Mucosa of rectum (tissue), 2 donors: ENCODE results near the gene CIROP.
"Not testable (repeated sequence)": the region's sequence is repeated elsewhere in the genome, so short reads cannot be mapped to it uniquely, and the experiment has no call there.

ENCODE experiments used
- H3K27ac ChIP-seq, 2 donors: one replicate each; pipeline ENCODE4 v1.7.0; 2013; ENCODE audit warnings: inconsistent platforms in 2 of 2, low read depth in 2 of 2, low read length in 2 of 2
- H3K27me3 ChIP-seq, 2 donors: one replicate each; pipeline ENCODE4 v1.7.0; 2013; ENCODE audit warnings: low read length in 2 of 2; ENCODE audit not compliant: control insufficient read depth in 2 of 2, insufficient read depth in 2 of 2
- H3K36me3 ChIP-seq, 2 donors: one replicate each; pipeline ENCODE4 v1.7.0; 2013; ENCODE audit warnings: low read length in 2 of 2; ENCODE audit not compliant: control insufficient read depth in 2 of 2, insufficient read depth in 2 of 2
- H3K4me1 ChIP-seq, 2 donors: one replicate each; pipeline ENCODE4 v1.7.0; 2013; ENCODE audit warnings: low read length in 2 of 2, mild to moderate bottlenecking in 1 of 2; ENCODE audit not compliant: control insufficient read depth in 2 of 2, insufficient read depth in 2 of 2
- H3K4me3 ChIP-seq, 2 donors: one replicate each; pipeline ENCODE4 v1.7.0; 2013; ENCODE audit warnings: low read length in 2 of 2
- H3K9ac ChIP-seq, 2 donors: one replicate each; pipeline ENCODE4 v1.7.0; 2013; ENCODE audit warnings: low read length in 2 of 2, low read depth in 1 of 2, mild to moderate bottlenecking in 1 of 2
- H3K9me3 ChIP-seq, 2 donors: one replicate each; pipeline ENCODE4 v1.7.0; 2013; ENCODE audit warnings: low read length in 2 of 2; ENCODE audit not compliant: control insufficient read depth in 2 of 2
- donor health status: healthy.
- donor health status: Normal muscosa, but diverticular disease.

Gene CIROP

DNA sequence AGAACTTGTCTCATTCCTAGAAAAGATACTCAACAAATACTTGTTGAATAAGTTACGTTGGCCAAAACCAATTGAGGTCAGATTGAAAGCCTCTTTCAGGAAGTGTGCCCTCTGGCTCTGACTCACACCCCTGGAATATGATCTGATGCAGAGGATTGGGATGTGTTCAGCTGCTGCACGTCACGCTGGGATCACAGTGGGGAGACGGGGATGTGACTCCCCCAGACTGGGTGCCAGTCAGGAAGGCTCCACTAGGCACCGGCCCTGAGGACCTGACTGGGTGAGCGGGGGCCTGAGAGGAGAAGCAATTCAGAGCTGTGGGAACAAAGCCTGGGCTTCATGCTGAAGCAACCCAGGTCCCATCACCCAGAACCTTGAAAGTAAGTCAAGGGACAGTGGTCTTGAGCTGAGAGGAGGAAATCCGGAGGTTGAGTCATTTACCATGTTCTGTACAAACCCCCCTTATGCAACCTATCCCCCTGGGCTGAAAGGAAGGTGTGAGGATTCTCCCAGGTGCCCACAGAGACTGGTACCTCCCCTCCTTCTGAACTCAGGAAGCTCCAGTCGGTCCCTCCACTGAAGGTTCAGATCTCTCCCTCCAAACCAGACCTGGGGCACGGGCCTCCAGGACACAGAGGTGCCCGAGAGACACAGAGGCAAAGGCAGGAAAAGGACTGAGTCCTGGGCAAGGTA lies 10.4 kb upstream of the CIROP start:
- peaks cover 5 to 11% of the 10 kb centered on the region in 2 donors for H3K27me3 ChIP-seq
- no peak overlapping the region for H3K4me3 ChIP-seq
- no peaks in the 10 kb centered on the region for H3K36me3 ChIP-seq
- no peak overlapping the region for H3K9ac ChIP-seq
- no peaks in the 10 kb centered on the region for H3K9me3 ChIP-seq
- no peak overlapping the region for H3K27ac ChIP-seq
- peaks cover 0 to 6% of the 10 kb centered on the region in 2 donors for H3K4me1 ChIP-seq

- H3K27me3 ChIP-seq = peaks cover 5 to 12% of the 10 kb centered on the region in 2 donors
- H3K4me3 ChIP-seq = no peak overlapping the region
- H3K27ac ChIP-seq = no peak overlapping the region
- H3K36me3 ChIP-seq = no peaks in the 10 kb centered on the region
- H3K9me3 ChIP-seq = no peaks in the 10 kb centered on the region
- peaks cover 0 to 3% of the 10 kb centered on the region in 2 donors for H3K4me1 ChIP-seq
- H3K9ac ChIP-seq = no peak overlapping the region
Measured at GRCh38 chr14:23114669-23115038, 9.9 kb upstream of the CIROP start.

- Histone ChIP-seq H3K4me3 (no peak overlapping the region), H3K9me3 (no peaks in the 10 kb centered on the region), H3K9ac (no peak overlapping the region), H3K27ac (peak overlapping the region in 1 of 2 donors; percentile 4), H3K4me1 (no peaks in the 10 kb centered on the region), H3K36me3 (no peaks in the 10 kb centered on the region), H3K27me3 (peaks cover 5 to 12% of the 10 kb centered on the region in 2 donors)
Measured at GRCh38 chr14:23114120-23114458, 9.3 kb upstream of the CIROP start.

DNA sequence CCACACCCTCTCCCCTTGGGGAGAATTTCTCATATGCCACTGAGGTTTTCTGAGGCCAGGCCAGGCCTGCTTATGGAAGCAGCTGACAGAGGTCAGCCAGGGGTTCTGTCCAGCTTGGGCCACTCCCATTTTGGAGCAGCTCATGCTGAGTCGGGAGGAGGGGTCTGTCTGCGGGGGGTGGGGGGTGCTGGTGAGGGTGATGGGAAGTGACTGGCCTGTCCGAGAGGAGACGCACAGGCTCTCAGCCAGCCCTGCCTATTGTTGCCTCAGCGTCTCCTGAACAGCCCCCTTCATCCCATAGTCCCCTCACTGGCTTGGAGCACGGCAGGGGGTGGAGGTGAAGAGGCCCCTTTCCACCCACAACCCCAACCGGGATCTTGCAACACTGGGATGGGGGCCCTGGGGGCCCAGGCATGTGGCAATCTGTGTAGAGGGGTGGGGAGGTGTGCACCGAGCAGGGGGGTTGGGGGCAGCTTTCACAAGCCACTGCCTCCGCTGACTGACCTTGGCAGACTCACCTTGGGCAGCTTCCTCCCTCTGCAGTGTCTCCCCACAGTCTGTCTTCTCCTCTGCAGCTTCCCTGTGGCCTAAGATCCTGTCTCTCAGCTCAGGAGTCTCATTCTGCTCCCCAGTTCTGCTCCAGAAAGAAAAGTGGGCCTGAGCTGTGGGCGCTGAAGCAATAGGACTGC lies 8.8 kb upstream of the CIROP start:
- no peak overlapping the region for H3K4me3 ChIP-seq
- no peaks in the 10 kb centered on the region for H3K36me3 ChIP-seq
- H3K27ac ChIP-seq = peak overlapping the region in 1 of 2 donors; percentile 4
- no peaks in the 10 kb centered on the region for H3K4me1 ChIP-seq
- H3K9me3 ChIP-seq = no peaks in the 10 kb centered on the region
- no peak overlapping the region for H3K9ac ChIP-seq
- H3K27me3 ChIP-seq = peaks cover 5 to 12% of the 10 kb centered on the region in 2 donors

DNA sequence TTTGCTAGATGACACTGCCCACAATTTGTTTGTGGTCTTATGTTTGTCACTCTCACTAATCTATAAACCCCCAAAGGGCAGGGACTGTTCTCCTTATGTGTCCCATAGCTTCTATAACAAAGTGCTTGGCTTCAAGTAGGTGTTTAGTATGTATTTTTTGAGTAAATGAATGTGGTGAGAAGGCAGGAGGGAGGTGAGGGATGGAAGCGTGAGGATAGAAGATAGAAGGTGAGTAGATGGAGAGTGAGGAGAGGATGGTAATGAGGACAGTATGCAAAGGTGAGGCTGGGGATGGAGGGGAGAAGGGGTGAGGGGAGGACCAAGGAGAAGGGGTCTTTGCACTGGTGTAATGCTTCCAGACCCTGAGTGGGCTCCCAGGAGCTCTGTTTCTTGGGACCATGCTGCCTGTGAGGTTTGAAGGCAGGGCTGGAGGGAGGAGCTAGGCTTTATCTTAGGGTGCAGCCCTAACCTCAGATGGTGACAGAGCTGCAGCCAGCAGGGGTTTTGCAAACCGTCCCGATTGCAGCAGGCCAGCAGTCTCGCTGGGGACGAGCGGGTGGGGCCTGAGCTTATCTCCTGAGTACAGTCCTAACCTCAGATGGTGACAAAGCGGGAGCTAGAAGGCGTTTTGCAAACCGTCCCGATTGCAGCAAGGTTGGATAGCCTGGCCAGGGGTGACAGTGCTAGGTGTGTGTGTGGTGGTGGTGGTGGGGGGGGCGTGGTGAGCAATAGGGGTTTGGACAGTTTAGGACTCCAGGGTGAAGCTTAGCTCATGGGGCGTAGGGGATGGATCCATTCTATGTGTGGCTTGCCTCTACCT lies 7.8 kb upstream of the CIROP start:
- H3K9ac ChIP-seq = no peak overlapping the region
- H3K4me1 ChIP-seq = no peaks in the 10 kb centered on the region
- no peak overlapping the region for H3K4me3 ChIP-seq
- no peaks in the 10 kb centered on the region for H3K9me3 ChIP-seq
- H3K27me3 ChIP-seq = peaks cover 5 to 12% of the 10 kb centered on the region in 2 donors
- no peaks in the 10 kb centered on the region for H3K36me3 ChIP-seq
- H3K27ac ChIP-seq = no peak overlapping the region

DNA sequence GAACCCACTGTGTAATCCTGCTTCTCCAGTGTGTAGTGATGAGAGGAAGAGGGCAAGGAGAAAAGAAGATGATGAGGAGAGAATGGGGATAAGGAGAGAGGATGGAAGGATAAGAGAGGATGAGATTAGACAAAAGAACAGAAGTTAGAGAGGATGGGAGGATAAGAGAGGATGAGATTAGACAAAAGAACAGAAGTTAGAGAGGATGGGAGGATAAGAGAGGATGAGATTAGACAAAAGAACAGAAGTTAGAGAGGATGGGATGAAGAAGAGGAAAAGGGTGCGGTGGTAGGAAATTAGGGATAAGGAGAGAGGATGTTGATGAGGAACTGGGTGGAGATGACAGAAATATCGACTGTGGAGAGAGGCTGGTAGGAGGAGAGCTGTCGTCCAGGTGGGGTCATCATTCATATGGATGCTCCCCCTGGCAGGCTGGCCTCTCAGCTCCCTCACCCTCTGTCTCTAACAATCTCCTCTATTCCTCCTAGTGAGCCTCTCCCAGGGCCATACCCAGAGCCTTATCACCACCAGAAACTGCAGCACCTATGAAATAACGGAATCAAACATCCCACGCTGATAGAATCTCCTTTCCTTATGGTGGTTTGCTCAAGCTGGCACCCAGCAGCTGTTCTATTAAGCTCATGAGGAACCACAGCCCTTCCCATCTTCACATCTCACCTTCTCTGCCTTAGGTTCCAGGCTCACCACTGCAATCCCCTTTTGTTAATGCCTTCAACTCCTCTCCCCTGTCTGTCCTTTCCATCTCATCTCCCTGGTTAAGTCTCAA lies 6.0 kb upstream of the CIROP start:
- Histone ChIP-seq H3K9me3 (no peaks in the 10 kb centered on the region), H3K4me3 (no peak overlapping the region), H3K9ac (no peak overlapping the region), H3K27me3 (peaks cover 5 to 12% of the 10 kb centered on the region in 2 donors), H3K36me3 (no peaks in the 10 kb centered on the region), H3K4me1 (no peaks in the 10 kb centered on the region), H3K27ac (no peak overlapping the region)

- H3K27ac ChIP-seq = no peak overlapping the region
- H3K9me3 ChIP-seq = no peaks in the 10 kb centered on the region
- no peaks in the 10 kb centered on the region for H3K4me1 ChIP-seq
- no peak overlapping the region for H3K4me3 ChIP-seq
- H3K27me3 ChIP-seq = peaks cover 2 to 12% of the 10 kb centered on the region in 2 donors
- no peak overlapping the region for H3K9ac ChIP-seq
- H3K36me3 ChIP-seq = no peaks in the 10 kb centered on the region
Measured at GRCh38 chr14:23109769-23110168, 5.0 kb upstream of the CIROP start.

GRCh38 chr14:23108169-23108568 lies 3.4 kb upstream of the CIROP start:
- not testable (repeated sequence) for H3K4me1 ChIP-seq, H3K36me3 ChIP-seq

GRCh38 chr14:23107620-23108019 lies 2.8 kb upstream of the CIROP start:
- not testable (repeated sequence) for H3K4me1 ChIP-seq, H3K36me3 ChIP-seq, H3K27ac ChIP-seq, H3K4me3 ChIP-seq, H3K9ac ChIP-seq, H3K9me3 ChIP-seq
- peaks cover 2 to 12% of the 10 kb centered on the region in 2 donors for H3K27me3 ChIP-seq

More at GRCh38 chr14:23108169-23108568, 3.4 kb upstream of the CIROP start:
- H3K4me3 ChIP-seq, H3K9ac ChIP-seq, H3K27ac ChIP-seq, H3K9me3 ChIP-seq: not testable (repeated sequence)
- peaks cover 2 to 12% of the 10 kb centered on the region in 2 donors for H3K27me3 ChIP-seq
